Spinal cord (tissue), 10 donors: ENCODE data around the gene SERPINA10. TPM values are rescaled to one million over a fixed set of nuclear protein-coding genes. Genes with fewer than 3 reads are reported as not detected.
"Not testable (repeated sequence)": the region's sequence is repeated elsewhere in the genome, so short reads cannot be mapped to it uniquely, and the experiment has no call there.

Experiments
- DNase-seq, 6 donors: peaks; one replicate each; pipeline versions ENCODE4 v3.0.0 to v3.0.0-alpha.2; 2013 to 2015; ENCODE audit warnings: low spot score in 6 of 6, low read depth in 4 of 6
- H3K27ac ChIP-seq: one replicate; pipeline ENCODE4 v1.5.1; 2013; ENCODE audit warnings: low read depth, low read length, control low read depth
- H3K27me3 ChIP-seq: one replicate; pipeline ENCODE4 v1.6.1; 2013; ENCODE audit warnings: low read length; ENCODE audit not compliant: control insufficient read depth, insufficient read depth
- H3K36me3 ChIP-seq: one replicate; pipeline ENCODE4 v1.6.1; 2013; ENCODE audit warnings: low read length; ENCODE audit not compliant: control insufficient read depth, insufficient read depth
- H3K4me1 ChIP-seq: one replicate; pipeline ENCODE4 v1.6.1; 2013; ENCODE audit warnings: low read length; ENCODE audit not compliant: control insufficient read depth, insufficient read depth
- H3K4me3 ChIP-seq: one replicate; pipeline ENCODE4 v1.5.1; 2013; ENCODE audit warnings: low read depth, low read length, control low read depth
- H3K9me3 ChIP-seq: one replicate; pipeline ENCODE4 v1.6.1; 2013; ENCODE audit warnings: low read length; ENCODE audit not compliant: control insufficient read depth, insufficient read depth
- WGBS: methylation state at CpG from one replicate; pipeline ENCODE4 v1.1.5; 2013; ENCODE audit warnings: missing lambda C conversion rate; ENCODE audit not compliant: insufficient coverage; 5-methylcytosine and 5-hydroxymethylcytosine counted together
- polyA plus RNA-seq, 2 donors: library from polyadenylated mRNA; unstranded; fragments of 120-200 nt; gene quantifications; one replicate each; pipeline ENCODE4 v1.2.1, GENCODE V29; 2013; ENCODE audit not compliant: insufficient read length in 2 of 2
- total RNA-seq, 2 donors: library from RNA; depleted of rRNA in 1 of 2; stranded (reverse); fragments of 120-200 nt in 1 of 2; fragments of >200 nt in 1 of 2; gene quantifications; one replicate each; pipeline versions ENCODE4 v1.2.3 to v1.2.4, GENCODE V29; 2013 to 2014
- donor health status: healthy.

SERPINA10 gene
- total and polyA plus RNA-seq, 4 donors: 0.06 to 0.26 (median 0.13) TPM; not detected in 1

GRCh38 chr14:94304243-94304642 lies 11.2 kb upstream of the SERPINA10 start:
- no peak overlapping the region for H3K4me3 ChIP-seq
- H3K9me3 ChIP-seq: no peaks in the 10 kb centered on the region
- H3K27me3 ChIP-seq: no peaks in the 10 kb centered on the region
- no peaks in the 10 kb centered on the region for H3K4me1 ChIP-seq
- H3K27ac ChIP-seq: no peak overlapping the region
- no peak for DNase-seq
- no peaks in the 10 kb centered on the region for H3K36me3 ChIP-seq
- 84% methylated on average over 6 of the region's 6 CpGs for WGBS

DNA sequence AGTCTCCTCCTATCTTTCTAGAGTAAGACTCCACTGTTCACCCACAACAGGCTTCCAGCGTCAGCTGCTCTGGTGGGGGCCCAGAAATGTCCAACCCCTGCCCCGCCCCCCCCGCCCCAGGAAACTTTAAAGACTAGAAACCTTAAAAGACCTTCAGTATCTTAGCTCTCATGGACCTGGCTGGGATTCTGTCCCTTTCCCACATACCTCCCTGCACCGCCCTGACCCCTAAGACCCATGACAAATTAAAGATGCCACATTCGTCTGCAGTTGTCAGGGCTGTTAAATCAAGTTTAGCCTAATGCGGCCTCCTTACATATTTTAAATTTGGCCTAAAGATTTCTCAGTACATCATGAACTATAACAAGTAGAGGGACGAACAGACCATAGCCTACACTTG lies 10.0 kb upstream of the SERPINA10 start:
- WGBS: 72% methylated on average over 5 of the region's 7 CpGs
- Histone ChIP-seq H3K27me3 (no peaks in the 10 kb centered on the region), H3K4me3 (no peak overlapping the region), H3K9me3 (no peaks in the 10 kb centered on the region), H3K36me3 (no peaks in the 10 kb centered on the region), H3K27ac (no peak overlapping the region), H3K4me1 (no peaks in the 10 kb centered on the region)
- DNase-seq: no peak

DNA sequence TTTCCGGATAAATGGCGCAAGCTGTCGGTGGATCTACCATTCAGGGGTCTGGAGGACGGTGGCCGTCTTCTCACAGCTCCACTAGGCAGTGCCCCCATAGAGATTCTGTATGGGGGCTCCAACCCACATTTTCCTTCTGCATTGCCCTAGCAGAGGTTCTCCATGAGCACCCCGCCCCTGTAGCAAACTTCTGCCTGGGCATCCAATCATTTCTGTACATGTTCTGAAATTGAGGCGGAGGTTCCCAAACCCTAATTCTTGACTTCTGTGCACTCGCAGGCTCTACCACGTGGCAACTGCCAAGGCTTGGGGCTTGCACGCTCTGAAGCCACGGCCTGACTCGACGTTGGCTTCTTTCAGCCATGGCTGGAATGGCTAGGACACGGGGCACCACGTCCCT lies 5.1 kb upstream of the SERPINA10 start:
- Histone ChIP-seq H3K27me3 (no peaks in the 10 kb centered on the region), H3K9me3 (no peaks in the 10 kb centered on the region), H3K36me3 (no peaks in the 10 kb centered on the region), H3K4me1 (no peaks in the 10 kb centered on the region), H3K27ac (no peak overlapping the region), H3K4me3 (no peak overlapping the region)
- DNase-seq: no peak
- WGBS: 92% methylated on average over 15 of the region's 15 CpGs

DNA sequence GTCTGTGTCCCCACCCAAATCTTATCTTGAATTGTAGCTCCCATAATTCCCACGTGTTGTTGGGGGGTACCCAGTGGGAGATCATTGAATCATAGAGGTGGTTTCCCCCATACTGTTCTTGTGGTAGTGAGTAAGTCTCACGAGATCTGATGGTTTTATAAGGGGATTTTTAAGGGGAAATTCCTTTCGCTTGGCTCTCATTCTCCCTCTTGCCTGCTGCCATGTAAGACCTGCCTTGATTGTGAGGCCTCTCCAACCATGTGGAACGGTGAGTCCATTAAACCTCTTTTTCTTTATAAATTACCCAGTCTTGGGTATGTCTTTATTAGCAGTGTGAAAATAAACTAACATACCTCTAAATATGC lies 3.1 kb upstream of the SERPINA10 start:
- H3K9me3 ChIP-seq, H3K27me3 ChIP-seq, H3K4me1 ChIP-seq, H3K36me3 ChIP-seq, H3K4me3 ChIP-seq, DNase-seq, H3K27ac ChIP-seq: not testable (repeated sequence)
- no CpG with 5 or more reads among the region's 4 CpGs for WGBS

GRCh38 chr14:94295360-94296180 lies 2.5 kb upstream of the SERPINA10 start:
- 85% methylated on average over 9 of the region's 9 CpGs for WGBS
- no peak for DNase-seq
- no peaks in the 10 kb centered on the region for H3K27me3 ChIP-seq
- H3K27ac ChIP-seq: no peak overlapping the region
- no peaks in the 10 kb centered on the region for H3K36me3 ChIP-seq
- no peak overlapping the region for H3K4me3 ChIP-seq
- H3K9me3 ChIP-seq: no peaks in the 10 kb centered on the region
- no peaks in the 10 kb centered on the region for H3K4me1 ChIP-seq

DNA sequence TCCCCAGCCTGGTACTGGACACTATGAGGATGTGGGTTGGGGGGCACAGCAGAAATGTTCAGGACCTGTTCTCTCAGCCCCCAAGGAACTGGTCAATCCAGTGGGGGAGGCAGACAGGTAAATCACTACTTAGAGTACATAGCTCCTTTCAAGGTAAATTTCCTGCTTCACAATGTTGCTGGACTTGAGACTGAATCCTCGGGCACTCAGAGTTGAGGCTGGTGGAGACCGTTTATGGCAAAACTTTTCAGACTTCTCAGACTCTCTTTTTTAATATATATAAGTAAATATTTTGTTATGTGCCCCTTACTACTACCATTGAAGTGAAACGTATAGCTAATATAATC lies 483 bp upstream of the SERPINA10 start:
- H3K4me1 ChIP-seq: no peaks in the 10 kb centered on the region
- no CpG with 5 or more reads among the region's 3 CpGs for WGBS

GRCh38 chr14:94292526-94292871 lies 569 bp downstream of the SERPINA10 start:
- Histone ChIP-seq H3K4me3 (no peak overlapping the region), H3K36me3 (no peaks in the 10 kb centered on the region), H3K9me3 (no peaks in the 10 kb centered on the region), H3K27me3 (no peaks in the 10 kb centered on the region), H3K27ac (no peak overlapping the region), H3K4me1 (no peaks in the 10 kb centered on the region)
- no peak for DNase-seq
- WGBS: 97% methylated on average over 3 of the region's 3 CpGs

More for the DNA sequence above, 483 bp upstream of the SERPINA10 start:
- Histone ChIP-seq H3K4me3 (no peak overlapping the region), H3K27ac (no peak overlapping the region), H3K36me3 (no peaks in the 10 kb centered on the region), H3K27me3 (no peaks in the 10 kb centered on the region), H3K9me3 (no peaks in the 10 kb centered on the region)
- DNase-seq: no peak

DNA sequence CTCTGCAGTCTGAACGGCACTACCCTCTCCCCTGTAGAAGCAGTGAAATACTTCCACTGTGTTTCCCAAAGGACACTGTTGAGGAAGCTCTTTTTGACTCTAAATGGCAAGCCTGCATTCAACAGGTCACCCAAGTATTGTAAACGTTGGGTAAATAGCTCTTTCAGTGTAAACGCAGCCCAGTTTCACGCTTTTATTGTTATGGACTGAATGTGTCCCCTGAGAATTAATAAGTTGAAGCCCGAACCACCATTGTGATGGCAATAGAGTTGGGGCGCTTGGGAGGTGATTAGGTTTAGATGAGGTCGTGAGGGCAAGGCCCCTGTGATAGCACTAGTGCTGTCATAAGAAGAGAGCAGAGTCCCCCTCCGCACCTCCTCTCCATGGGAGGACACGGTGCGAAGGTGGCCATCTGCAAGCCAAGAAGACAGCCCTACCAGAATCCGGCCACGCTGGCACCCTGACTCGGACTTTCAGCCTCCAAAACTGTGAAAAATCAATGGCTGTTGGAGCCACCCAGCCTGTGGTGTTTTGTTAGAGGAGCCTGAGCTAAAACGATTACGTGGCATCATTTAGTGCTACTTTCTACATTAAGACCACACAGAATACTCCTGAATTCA lies 1.1 kb downstream of the SERPINA10 start:
- DNase-seq: no peak
- 70% methylated on average over 13 of the region's 15 CpGs for WGBS
- H3K27ac ChIP-seq: no peak overlapping the region

DNA sequence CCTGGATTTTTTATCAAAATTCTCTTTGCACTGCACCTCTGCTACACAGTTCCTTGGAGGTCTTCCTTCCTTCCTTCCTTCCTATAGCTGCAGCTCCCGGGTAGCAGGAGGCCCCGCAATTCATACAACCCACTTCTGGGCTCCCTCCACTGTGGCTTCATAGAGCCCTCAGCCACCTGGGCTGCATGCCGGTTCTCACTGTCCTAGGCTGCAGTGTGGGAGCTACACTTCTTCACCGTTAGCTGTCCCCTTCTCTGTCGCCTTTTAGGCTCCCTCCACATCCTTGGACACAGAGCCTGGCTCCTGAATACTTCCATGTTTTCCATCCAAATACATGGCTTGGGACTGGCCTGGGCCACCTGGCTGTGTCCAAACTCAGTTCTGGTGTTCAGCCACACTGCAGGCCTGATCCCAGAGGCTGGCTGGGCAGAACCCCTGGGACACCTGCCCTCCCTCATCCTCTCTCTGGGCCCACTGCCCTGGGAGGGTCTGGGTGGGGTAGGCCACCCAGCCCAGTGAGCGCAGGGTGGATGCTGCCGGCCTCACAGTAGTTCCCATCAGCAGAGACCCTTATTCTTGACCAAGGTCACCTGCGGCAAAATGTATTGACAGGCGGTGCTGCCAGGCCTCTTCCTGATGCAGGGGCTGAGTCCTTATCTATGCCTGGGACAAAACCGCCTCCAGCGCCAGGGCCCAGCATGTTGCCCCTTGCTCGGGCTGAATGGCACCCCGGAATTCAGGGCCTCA lies 1.7 kb downstream of the SERPINA10 start:
- Histone ChIP-seq H3K4me3 (no peak overlapping the region), H3K4me1 (no peaks in the 10 kb centered on the region), H3K27me3 (no peaks in the 10 kb centered on the region), H3K36me3 (no peaks in the 10 kb centered on the region), H3K27ac (no peak overlapping the region), H3K9me3 (no peaks in the 10 kb centered on the region)
- DNase-seq: no peak
- 85% methylated on average over 13 of the region's 13 CpGs for WGBS

More for the DNA sequence above, 1.1 kb downstream of the SERPINA10 start:
- Histone ChIP-seq H3K36me3 (no peaks in the 10 kb centered on the region), H3K9me3 (no peaks in the 10 kb centered on the region), H3K4me3 (no peak overlapping the region), H3K27me3 (no peaks in the 10 kb centered on the region), H3K4me1 (no peaks in the 10 kb centered on the region)
